ENCODE measurements around the gene REEP5. TPM values are rescaled to one million over a fixed set of nuclear protein-coding genes. Genes with fewer than 3 reads are reported as not detected.

The REEP5 gene
- total and polyA plus RNA-seq, 2 of the 4 experiments (the other 2 are of a cell fraction): 49.3 to 82.0 TPM

- dilution Hi-C loops (cut with HindIII; ENCODE audit: low sequenced_read_pairs, unreplicated experiment) (no loop called here), in situ Hi-C loops (cut with MboI; ENCODE audit: low sequenced_read_pairs) (no loop called here), intact Hi-C loops (cut with micrococcal nuclease) (no loop called here)
- H3K4me3 ChIP-seq (ENCODE audit: insufficient read depth, low read depth, low read length): no peak overlapping the region
- no TSS peak for BruUV-seq (replicated peaks)
- no peak overlapping the region for H3K23ac ChIP-seq (ENCODE audit: low read depth, low read length)
- no peak overlapping the region for H2BK120ac ChIP-seq (ENCODE audit: low read depth, low read length)
- no peak overlapping the region for H2AFZ ChIP-seq (replicated peaks; ENCODE audit: low read length, poor library complexity)
- H4K91ac ChIP-seq (ENCODE audit: insufficient read depth, low read depth, low read length): no peak overlapping the region
- TF ChIP-seq RCOR1 (IDR thresholded peaks at IDR 0.05; ENCODE audit: insufficient replicate concordance, low read length) (no peak), ELK1 (IDR thresholded peaks at IDR 0.05; ENCODE audit: borderline replicate concordance, low read depth, low read length) (no peak), POLR2A (IDR thresholded peaks at IDR 0.05; ENCODE audit: low read depth, low read length) (no peak), NFE2L2 (IDR thresholded peaks at IDR 0.05; ENCODE audit: low read depth, low read length) (no peak), RAD21 (IDR thresholded peaks at IDR 0.05; ENCODE audit: low read length) (no peak), MAFK (IDR thresholded peaks at IDR 0.05; ENCODE audit: low read depth, low read length) (no peak), BHLHE40 (IDR thresholded peaks at IDR 0.05; ENCODE audit: low read depth, low read length) (no peak), SMC3 (IDR thresholded peaks at IDR 0.05; ENCODE audit: low read depth, low read length) (no peak), MXI1 (IDR thresholded peaks at IDR 0.05; ENCODE audit: borderline replicate concordance, low read depth, low read length) (no peak), CHD1 (IDR thresholded peaks at IDR 0.05; ENCODE audit: low read depth, low read length) (no peak), CTCF (conservative IDR thresholded peaks at IDR 0.05; ENCODE audit: low read depth, low read length) (no peak), USF2 (IDR thresholded peaks at IDR 0.05; ENCODE audit: low read depth, low read length) (no peak), CEBPB (IDR thresholded peaks at IDR 0.05; ENCODE audit: low read depth, low read length) (no peak), RFX5 (IDR thresholded peaks at IDR 0.05; ENCODE audit: low read depth, low read length) (no peak), FOS (IDR thresholded peaks at IDR 0.05; ENCODE audit: low read depth, low read length) (no peak), MAZ (IDR thresholded peaks at IDR 0.05; ENCODE audit: borderline replicate concordance, low read depth, low read length) (no peak)
- no peak overlapping the region for H3K18ac ChIP-seq (ENCODE audit: low read depth, low read length)
- no peak overlapping the region for H3K14ac ChIP-seq (replicated peaks; ENCODE audit: low read depth, low read length)
- H4K20me1 ChIP-seq (ENCODE audit: insufficient read depth, low read length): no peaks in the 10 kb centered on the region
- H3K4me1 ChIP-seq (ENCODE audit: control insufficient read depth, insufficient read depth, low read length): no peaks in the 10 kb centered on the region
- DNase-seq (no peak), ATAC-seq (ENCODE audit: low read depth) (no peak)
- H3K79me1 ChIP-seq (ENCODE audit: low read depth in 1 of 2, low read length in 2 of 2): peaks cover 12 to 39% of the 10 kb centered on the region in 2 experiments
- no peak overlapping the region for H2BK5ac ChIP-seq (ENCODE audit: low read depth, low read length, poor library complexity, severe bottlenecking)
- no peaks in the 10 kb centered on the region for H3K27me3 ChIP-seq (ENCODE audit: control insufficient read depth, insufficient read depth, low read length)
- H3K9me1 ChIP-seq (ENCODE audit: insufficient read depth, low read length): peaks cover 4% of the 10 kb centered on the region; the same call in 1 of the 2 replicates
- H3K27ac ChIP-seq (ENCODE audit: insufficient read depth, low read length): no peak overlapping the region
- H2AK5ac ChIP-seq (ENCODE audit: low read depth, low read length): no peak overlapping the region
- peaks cover 28% of the 10 kb centered on the region for H3K36me3 ChIP-seq (ENCODE audit: control insufficient read depth, insufficient read depth, low read length)
- H4K8ac ChIP-seq (ENCODE audit: low read depth in 2 of 2, low read length in 2 of 2): no peak overlapping the region
- no peak overlapping the region for H2BK20ac ChIP-seq (ENCODE audit: low read depth, low read length)
- ChIA-PET POLR2A (ENCODE audit: unreplicated experiment) (no interaction called here), CTCF (no interaction called here)
- H4K5ac ChIP-seq (ENCODE audit: low read depth, low read length): no peak overlapping the region
- WGBS, 2 experiments (ENCODE audit: extremely low coverage in 2 of 2, insufficient read length in 1 of 2): no CpG with 5 or more reads among the region's 3 CpGs
- H3K9me3 ChIP-seq (ENCODE audit: control insufficient read depth, insufficient read depth, low read length): no peaks in the 10 kb centered on the region
- no peak overlapping the region for H3K56ac ChIP-seq (ENCODE audit: extremely low read depth, insufficient read depth, low read length)
- no peak overlapping the region for H3K9ac ChIP-seq (ENCODE audit: low read depth, low read length)
- no peak overlapping the region for H2AK9ac ChIP-seq (replicated peaks; ENCODE audit: low read depth, low read length, poor library complexity)
- no peak overlapping the region for H3K4ac ChIP-seq (ENCODE audit: low read depth, low read length)
- no peak overlapping the region for H3K4me2 ChIP-seq (ENCODE audit: low read depth, low read length)
- no peak overlapping the region for H2BK15ac ChIP-seq (ENCODE audit: low read depth, low read length)
Observed at GRCh38 chr5:112895682-112896081, 26.3 kb downstream of the REEP5 start.
